Measurements from ENCODE around the gene LRRC4B. TPM values are rescaled to one million over a fixed set of nuclear protein-coding genes. Genes with fewer than 3 reads are reported as not detected.

The LRRC4B gene
- total RNA-seq, 1 experiment from 2014 or later: 0.54 TPM

DNA sequence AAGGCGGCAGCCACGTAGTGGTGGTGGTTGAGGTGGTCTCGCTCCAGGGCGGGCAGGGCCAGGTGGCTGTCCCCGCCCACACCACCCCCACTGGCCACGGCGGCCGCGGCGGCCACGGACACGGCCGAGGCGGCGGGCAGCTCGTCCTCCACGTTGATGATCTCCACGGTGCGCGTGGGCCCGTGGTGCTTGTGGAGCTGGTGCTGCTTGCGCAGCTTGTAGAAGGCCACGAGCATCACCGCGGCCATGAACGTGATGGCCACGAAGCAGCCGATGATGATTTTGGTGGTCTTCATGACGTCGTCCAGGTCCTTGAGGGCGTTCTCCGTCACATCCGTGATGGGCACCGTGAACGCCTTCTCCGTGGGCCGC lies 50.5 kb downstream of the LRRC4B start:
- no peak overlapping the region for H3K4me3 ChIP-seq (ENCODE audit: low read depth, low read length)
- TF ChIP-seq, protein P1, sequence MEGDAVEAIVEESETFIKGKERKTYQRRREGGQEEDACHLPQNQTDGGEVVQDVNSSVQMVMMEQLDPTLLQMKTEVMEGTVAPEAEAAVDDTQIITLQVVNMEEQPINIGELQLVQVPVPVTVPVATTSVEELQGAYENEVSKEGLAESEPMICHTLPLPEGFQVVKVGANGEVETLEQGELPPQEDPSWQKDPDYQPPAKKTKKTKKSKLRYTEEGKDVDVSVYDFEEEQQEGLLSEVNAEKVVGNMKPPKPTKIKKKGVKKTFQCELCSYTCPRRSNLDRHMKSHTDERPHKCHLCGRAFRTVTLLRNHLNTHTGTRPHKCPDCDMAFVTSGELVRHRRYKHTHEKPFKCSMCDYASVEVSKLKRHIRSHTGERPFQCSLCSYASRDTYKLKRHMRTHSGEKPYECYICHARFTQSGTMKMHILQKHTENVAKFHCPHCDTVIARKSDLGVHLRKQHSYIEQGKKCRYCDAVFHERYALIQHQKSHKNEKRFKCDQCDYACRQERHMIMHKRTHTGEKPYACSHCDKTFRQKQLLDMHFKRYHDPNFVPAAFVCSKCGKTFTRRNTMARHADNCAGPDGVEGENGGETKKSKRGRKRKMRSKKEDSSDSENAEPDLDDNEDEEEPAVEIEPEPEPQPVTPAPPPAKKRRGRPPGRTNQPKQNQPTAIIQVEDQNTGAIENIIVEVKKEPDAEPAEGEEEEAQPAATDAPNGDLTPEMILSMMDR (IDR thresholded peaks at IDR 0.05; ENCODE audit: insufficient read depth in 1 of 2, low read depth in 1 of 2, low read length in 1 of 2, severe bottlenecking in 1 of 2, unreplicated experiment in 1 of 2): no peak
- no peak for DNase-seq
- no TSS peak for BruUV-seq (replicated peaks)
- CTCF ChIA-PET: no interaction called here
- no peaks in the 10 kb centered on the region for H3K36me3 Mint-ChIP-seq (ENCODE audit: insufficient read depth, unreplicated experiment)
- intact Hi-C loops (cut with micrococcal nuclease; ENCODE audit: unreplicated experiment): no loop called here
- no peaks in the 10 kb centered on the region for H3K4me1 ChIP-seq
- POLR2A ChIA-PET: no interaction called here
- H3K4me1 Mint-ChIP-seq (ENCODE audit: low read depth, unreplicated experiment): no peaks in the 10 kb centered on the region
- no peaks in the 10 kb centered on the region for H3K27me3 ChIP-seq (replicated peaks; ENCODE audit: control insufficient read depth, insufficient read depth, low read length)
- no peaks in the 10 kb centered on the region for H3K27me3 Mint-ChIP-seq (ENCODE audit: insufficient read depth, unreplicated experiment)
- no peaks in the 10 kb centered on the region for H3K36me3 ChIP-seq (ENCODE audit: control insufficient read depth, insufficient read depth, low read length)
- H3K9me3 Mint-ChIP-seq (ENCODE audit: unreplicated experiment): no peaks in the 10 kb centered on the region
- no peak overlapping the region for H3K4me3 Mint-ChIP-seq (ENCODE audit: unreplicated experiment)
- no peak overlapping the region for H3K27ac Mint-ChIP-seq (ENCODE audit: unreplicated experiment)
- no peaks in the 10 kb centered on the region for H3K9me3 ChIP-seq

DNA sequence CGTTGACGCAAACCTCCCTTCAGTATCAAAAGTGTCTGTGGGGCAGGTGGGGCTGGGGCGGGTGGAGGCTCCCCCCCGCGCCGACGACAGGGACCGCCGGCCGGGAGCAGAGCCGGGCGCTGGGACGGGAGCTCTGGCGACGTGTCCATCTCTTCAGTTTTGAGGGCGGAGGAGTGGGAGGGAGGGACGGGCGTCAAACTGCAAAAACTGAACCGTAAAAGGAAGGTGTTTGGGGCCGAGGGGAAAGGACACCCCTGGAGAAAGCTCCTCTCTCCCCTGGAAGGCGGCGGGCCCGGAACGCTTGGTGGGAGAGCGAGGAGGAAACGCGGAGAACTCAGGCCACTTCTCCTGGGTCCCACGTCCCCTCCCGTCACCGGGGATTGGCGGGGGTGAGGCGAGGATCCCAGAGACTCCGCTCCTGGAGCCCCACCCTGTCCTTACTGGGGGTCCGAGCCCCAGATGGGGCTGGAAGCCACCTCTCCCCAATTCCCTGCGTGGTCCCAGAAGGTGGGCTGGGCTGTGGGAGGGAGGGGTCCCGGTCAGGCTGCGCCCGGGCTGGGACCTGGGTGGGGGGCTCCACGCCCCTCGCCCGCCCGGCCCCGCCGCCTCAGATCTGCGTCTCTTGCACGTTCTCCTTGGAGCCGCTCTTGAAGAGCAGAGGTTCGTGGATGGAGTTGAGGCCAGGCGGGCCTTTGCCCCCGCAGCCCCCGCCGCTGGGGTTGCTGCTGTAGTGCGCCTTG lies 51.1 kb downstream of the LRRC4B start:
- intact Hi-C loops (cut with micrococcal nuclease; ENCODE audit: unreplicated experiment): no loop called here
- no peak for DNase-seq
- H3K27me3 Mint-ChIP-seq (ENCODE audit: insufficient read depth, unreplicated experiment): no peaks in the 10 kb centered on the region
- no peaks in the 10 kb centered on the region for H3K36me3 Mint-ChIP-seq (ENCODE audit: insufficient read depth, unreplicated experiment)
- Histone ChIP-seq H3K36me3 (ENCODE audit: control insufficient read depth, insufficient read depth, low read length) (no peaks in the 10 kb centered on the region), H3K27me3 (replicated peaks; ENCODE audit: control insufficient read depth, insufficient read depth, low read length) (no peaks in the 10 kb centered on the region), H3K9me3 (no peaks in the 10 kb centered on the region), H3K4me1 (no peaks in the 10 kb centered on the region), H3K4me3 (ENCODE audit: low read depth, low read length) (no peak overlapping the region)
- H3K4me3 Mint-ChIP-seq (ENCODE audit: unreplicated experiment): peak overlapping the region; percentile 52
- TF ChIP-seq, protein P1 (IDR thresholded peaks at IDR 0.05; ENCODE audit: insufficient read depth in 1 of 2, low read depth in 1 of 2, low read length in 1 of 2, severe bottlenecking in 1 of 2, unreplicated experiment in 1 of 2): no peak
- no peak overlapping the region for H3K27ac Mint-ChIP-seq (ENCODE audit: unreplicated experiment)
- CTCF ChIA-PET: interaction anchor here (0.7 kb wide), 1 partner anchor 33 kb away, joined by 3 read pairs; no protein-coding TSS in a partner anchor
- no TSS peak for BruUV-seq (replicated peaks)
- H3K9me3 Mint-ChIP-seq (ENCODE audit: unreplicated experiment): no peaks in the 10 kb centered on the region
- POLR2A ChIA-PET: no interaction called here
- H3K4me1 Mint-ChIP-seq (ENCODE audit: low read depth, unreplicated experiment): no peaks in the 10 kb centered on the region

DNA sequence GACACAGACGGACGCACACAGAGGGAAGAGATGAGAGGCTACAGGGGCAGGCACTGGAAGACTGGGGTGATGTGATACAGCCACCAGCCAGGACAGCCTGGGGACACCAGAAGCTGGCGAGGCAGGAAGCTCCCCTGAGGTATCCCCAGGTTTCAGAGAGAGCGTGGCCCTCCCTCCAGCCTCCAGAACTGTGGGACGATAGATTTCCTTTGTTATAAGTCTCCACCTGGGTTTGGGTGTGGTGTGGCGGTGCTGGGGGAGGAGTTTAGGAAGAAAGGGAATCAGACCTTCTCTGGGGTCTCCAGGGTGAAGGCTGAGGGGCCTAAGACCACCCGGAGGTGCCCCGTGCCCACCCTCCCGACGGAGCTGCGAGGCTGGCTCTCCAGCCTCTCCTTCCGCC lies 51.8 kb downstream of the LRRC4B start:
- H3K4me1 ChIP-seq: no peaks in the 10 kb centered on the region
- H3K27me3 ChIP-seq (replicated peaks; ENCODE audit: control insufficient read depth, insufficient read depth, low read length): no peaks in the 10 kb centered on the region
- intact Hi-C loops (cut with micrococcal nuclease; ENCODE audit: unreplicated experiment): no loop called here
- ChIA-PET POLR2A (no interaction called here), CTCF (interaction anchor here (0.7 kb wide), 1 partner anchor 32 kb away, joined by 3 read pairs; no protein-coding TSS in a partner anchor)
- Mint-ChIP-seq H3K4me1 (ENCODE audit: low read depth, unreplicated experiment) (no peaks in the 10 kb centered on the region), H3K36me3 (ENCODE audit: insufficient read depth, unreplicated experiment) (peaks cover 3% of the 10 kb centered on the region), H3K9me3 (ENCODE audit: unreplicated experiment) (no peaks in the 10 kb centered on the region), H3K4me3 (ENCODE audit: unreplicated experiment) (peak overlapping the region; percentile 52), H3K27me3 (ENCODE audit: insufficient read depth, unreplicated experiment) (no peaks in the 10 kb centered on the region), H3K27ac (ENCODE audit: unreplicated experiment) (no peak overlapping the region)
- H3K4me3 ChIP-seq (ENCODE audit: low read depth, low read length): peak overlapping the region; percentile 14; the same call in 1 of the 2 replicates
- no peaks in the 10 kb centered on the region for H3K36me3 ChIP-seq (ENCODE audit: control insufficient read depth, insufficient read depth, low read length)
- no peak for DNase-seq
- TF ChIP-seq, protein P1 (IDR thresholded peaks at IDR 0.05; ENCODE audit: insufficient read depth in 1 of 2, low read depth in 1 of 2, low read length in 1 of 2, severe bottlenecking in 1 of 2, unreplicated experiment in 1 of 2): no peak
- H3K9me3 ChIP-seq: no peaks in the 10 kb centered on the region
- no TSS peak for BruUV-seq (replicated peaks)

Measured in Caco-2 (cell line).